Gastroesophageal sphincter (tissue), 3 donors: Measurements from ENCODE around the gene STAT5A.
"Not testable (repeated sequence)": the region's sequence is repeated elsewhere in the genome, so short reads cannot be mapped to it uniquely, and the experiment has no call there.

Experiments used
- POLR2A ChIP-seq, 2 donors: fragments of 450-650 bp; IDR thresholded peaks; one replicate each; pipeline ENCODE4 v1.6.1; 2017; ENCODE audit warnings: antibody characterized with exemption in 2 of 2, mild to moderate bottlenecking in 2 of 2, moderate library complexity in 1 of 2
- POLR2AphosphoS5 ChIP-seq: sonication (generic); formaldehyde crosslinking; IDR thresholded peaks from one replicate; pipeline ENCODE4 v1.6.1; 2017; ENCODE audit warnings: antibody characterized with exemption
- TF ChIP-seq, protein P1 (sequence below), 4 experiments: fragments of 200-600 bp in 2 of 4; fragments of 450-650 bp in 2 of 4; sonication (generic) in 1 of 4; IDR thresholded peaks; one replicate each; pipeline ENCODE4 v1.5.1; 2017 to 2019; ENCODE audit warnings: antibody characterized with exemption in 4 of 4, mild to moderate bottlenecking in 2 of 4, moderate library complexity in 2 of 4

DNA sequence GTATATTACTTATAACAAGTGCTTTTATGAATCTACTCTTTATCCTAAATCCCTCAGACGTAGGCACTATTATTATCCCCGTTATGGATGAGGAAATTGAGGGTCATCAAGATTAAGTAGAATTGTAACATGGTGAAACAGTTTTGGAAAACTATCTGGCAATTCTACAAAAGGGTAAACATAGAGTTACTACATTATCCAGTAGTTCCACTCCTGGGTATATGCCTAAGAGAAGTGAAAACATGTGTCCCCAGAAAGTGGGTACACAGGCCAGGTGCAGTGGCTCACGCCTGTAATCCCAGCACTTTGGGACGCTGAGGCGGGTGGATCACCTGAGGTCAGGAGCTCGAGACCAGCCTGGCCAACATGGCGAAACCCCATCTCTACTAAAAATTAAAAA is 48.7 kb upstream of the STAT5A start:
- TF ChIP-seq, protein P1, sequence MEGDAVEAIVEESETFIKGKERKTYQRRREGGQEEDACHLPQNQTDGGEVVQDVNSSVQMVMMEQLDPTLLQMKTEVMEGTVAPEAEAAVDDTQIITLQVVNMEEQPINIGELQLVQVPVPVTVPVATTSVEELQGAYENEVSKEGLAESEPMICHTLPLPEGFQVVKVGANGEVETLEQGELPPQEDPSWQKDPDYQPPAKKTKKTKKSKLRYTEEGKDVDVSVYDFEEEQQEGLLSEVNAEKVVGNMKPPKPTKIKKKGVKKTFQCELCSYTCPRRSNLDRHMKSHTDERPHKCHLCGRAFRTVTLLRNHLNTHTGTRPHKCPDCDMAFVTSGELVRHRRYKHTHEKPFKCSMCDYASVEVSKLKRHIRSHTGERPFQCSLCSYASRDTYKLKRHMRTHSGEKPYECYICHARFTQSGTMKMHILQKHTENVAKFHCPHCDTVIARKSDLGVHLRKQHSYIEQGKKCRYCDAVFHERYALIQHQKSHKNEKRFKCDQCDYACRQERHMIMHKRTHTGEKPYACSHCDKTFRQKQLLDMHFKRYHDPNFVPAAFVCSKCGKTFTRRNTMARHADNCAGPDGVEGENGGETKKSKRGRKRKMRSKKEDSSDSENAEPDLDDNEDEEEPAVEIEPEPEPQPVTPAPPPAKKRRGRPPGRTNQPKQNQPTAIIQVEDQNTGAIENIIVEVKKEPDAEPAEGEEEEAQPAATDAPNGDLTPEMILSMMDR (IDR thresholded peaks at IDR 0.05), result not testable (repeated sequence)
- not testable (repeated sequence) for TF ChIP-seq POLR2AphosphoS5; POLR2A (IDR thresholded peaks at IDR 0.05)
